HG03439 (cell line): ENCODE results near the gene ATAT1.
"Not testable (repeated sequence)": the region's sequence is repeated elsewhere in the genome, so short reads cannot be mapped to it uniquely, and the experiment has no call there.

ENCODE experiments used
- ATAC-seq: cut with Tn5 transposase; IDR thresholded peaks from one replicate; pipeline ENCODE4 v1.9.1; 2021; ENCODE audit warnings: mild to moderate bottlenecking, moderate library complexity; ENCODE audit not compliant: unreplicated experiment

The ATAT1 gene

GRCh38 chr6:30647242-30648116, 20.8 kb downstream of the ATAT1 start:
- peak; percentile 61 for ATAC-seq

- ATAC-seq: no peak
Observed at GRCh38 chr6:30651143-30651542, 24.5 kb downstream of the ATAT1 start.

- no peak for ATAC-seq
Observed at GRCh38 chr6:30654798-30655742, 28.4 kb downstream of the ATAT1 start.

GRCh38 chr6:30655743-30656094, 29.0 kb downstream of the ATAT1 start:
- no peak for ATAC-seq

GRCh38 chr6:30656513-30656912, 29.8 kb downstream of the ATAT1 start:
- no peak for ATAC-seq

- no peak for ATAC-seq
Observed at GRCh38 chr6:30657454-30657853, 30.8 kb downstream of the ATAT1 start.

- ATAC-seq: not testable (repeated sequence)
Observed at GRCh38 chr6:30657922-30658321, 31.2 kb downstream of the ATAT1 start.

- ATAC-seq: no peak
Observed at GRCh38 chr6:30664994-30665767, 38.5 kb downstream of the ATAT1 start.

GRCh38 chr6:30666300-30666699, 39.6 kb downstream of the ATAT1 start:
- not testable (repeated sequence) for ATAC-seq

GRCh38 chr6:30670760-30671527, 44.3 kb downstream of the ATAT1 start:
- ATAC-seq: no peak

GRCh38 chr6:30672445-30673253, 46.0 kb downstream of the ATAT1 start, which contains the start of gene DHX16:
Gene DHX16, minus strand, starts transcription at chr6:30673006. Its CDS starts 165 bp downstream, at chr6:30672841.
- peak; percentile 71 for ATAC-seq

- ATAC-seq: no peak
Observed at GRCh38 chr6:30676660-30677285, 50.1 kb downstream of the ATAT1 start.

GRCh38 chr6:30678964-30679726, 52.5 kb downstream of the ATAT1 start:
- ATAC-seq: peak; percentile 38

GRCh38 chr6:30679765-30680535, 53.3 kb downstream of the ATAT1 start:
- no peak for ATAC-seq

- no peak for ATAC-seq
Observed at GRCh38 chr6:30681766-30682142, 55.1 kb downstream of the ATAT1 start.

GRCh38 chr6:30682143-30683117, 55.8 kb downstream of the ATAT1 start:
- ATAC-seq: no peak
